GM23248 (cell line): Measurements from ENCODE around the gene ZGPAT.

Experiments used
- EZH2 ChIP-seq: fragments of 200-600 bp; sonication (generic); IDR thresholded peaks from 2 replicates; pipeline ENCODE4 v1.6.1; 2018; ENCODE audit warnings: antibody characterized with exemption, mild to moderate bottlenecking; ENCODE audit not compliant: insufficient read depth, poor library complexity, severe bottlenecking
- EZH2phosphoT487 ChIP-seq: fragments of 200-600 bp; sonication (generic); IDR thresholded peaks from 2 replicates; pipeline ENCODE4 v1.6.1; 2018; ENCODE audit warnings: antibody characterized with exemption, moderate library complexity, mild to moderate bottlenecking, low read depth; ENCODE audit not compliant: insufficient read depth

DNA sequence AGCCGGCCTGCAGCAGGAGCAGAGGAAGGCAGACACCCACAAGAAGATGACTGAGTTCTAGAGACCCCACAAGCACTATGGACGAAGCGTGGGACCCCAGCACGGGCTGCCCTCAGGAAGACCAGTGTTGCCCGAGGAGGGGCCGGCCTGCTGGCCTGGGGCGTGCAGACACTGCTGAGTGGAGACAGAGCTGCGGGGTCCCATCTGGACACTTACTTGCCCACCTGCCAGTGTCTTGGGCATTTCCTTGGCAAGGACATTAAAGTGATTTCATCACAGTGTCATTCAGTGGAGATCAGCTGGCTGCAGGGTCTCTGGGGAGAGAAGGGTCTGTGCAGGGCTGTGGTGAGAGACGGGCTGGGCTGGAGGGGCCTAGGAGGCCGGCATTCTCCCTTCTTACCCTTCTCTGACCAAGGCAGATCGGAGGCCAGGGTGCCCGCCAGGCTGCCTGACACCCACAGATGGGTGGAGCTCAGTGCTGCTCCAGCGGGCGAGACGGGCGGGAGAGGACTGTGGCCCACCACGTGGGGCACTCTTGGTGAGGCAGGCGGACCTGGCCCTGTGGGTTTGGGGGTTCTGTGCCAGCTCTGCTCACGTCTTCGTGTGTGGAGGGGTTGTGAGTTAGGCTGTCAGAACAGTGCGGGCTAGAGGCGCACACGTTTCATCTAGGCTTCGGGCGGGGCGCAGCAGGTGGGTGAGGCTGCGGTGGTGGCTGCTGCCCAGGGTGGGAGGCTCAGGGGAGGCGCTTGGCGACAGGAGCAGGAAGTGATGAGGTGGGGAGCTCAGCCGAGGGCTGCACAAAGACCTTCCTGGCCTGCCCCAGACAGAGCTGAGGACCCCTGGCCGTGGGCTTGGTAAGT is 28.2 kb downstream of the ZGPAT start, which contains the start of gene LIME1:
- TF ChIP-seq EZH2 = no peak
- TF ChIP-seq EZH2phosphoT487 = no peak
